Glutamatergic neuron (in vitro differentiated cells): ENCODE data around the gene LORICRIN. TPM values are rescaled to one million over a fixed set of nuclear protein-coding genes. Genes with fewer than 3 reads are reported as not detected.

ENCODE experiments used
- DNase-seq: peaks from one replicate; pipeline ENCODE4 v3.0.0; 2022
- H3K27ac Mint-ChIP-seq: one replicate; pipeline ENCODE4 v1.8.0; 2020; ENCODE audit warnings: mild to moderate bottlenecking, mixed read lengths, inconsistent platforms; ENCODE audit not compliant: unreplicated experiment
- H3K27me3 Mint-ChIP-seq: one replicate; pipeline ENCODE4 v1.8.0; 2020; ENCODE audit warnings: mild to moderate bottlenecking, moderate library complexity, mixed read lengths, inconsistent platforms; ENCODE audit not compliant: unreplicated experiment
- H3K36me3 Mint-ChIP-seq: one replicate; pipeline ENCODE4 v1.8.0; 2020; ENCODE audit warnings: mild to moderate bottlenecking, mixed read lengths, inconsistent platforms; ENCODE audit not compliant: unreplicated experiment
- H3K4me1 Mint-ChIP-seq: one replicate; pipeline ENCODE4 v1.8.0; 2020; ENCODE audit warnings: mild to moderate bottlenecking, low read depth, mixed read lengths, inconsistent platforms; ENCODE audit not compliant: unreplicated experiment
- H3K4me3 Mint-ChIP-seq: one replicate; pipeline ENCODE4 v1.8.0; 2020; ENCODE audit warnings: mild to moderate bottlenecking, mixed read lengths, inconsistent platforms; ENCODE audit not compliant: unreplicated experiment
- H3K9me3 Mint-ChIP-seq: one replicate; pipeline ENCODE4 v1.8.0; 2020; ENCODE audit warnings: mild to moderate bottlenecking, moderate library complexity, mixed read lengths, inconsistent platforms; ENCODE audit not compliant: unreplicated experiment
- long read RNA-seq: library from polyadenylated mRNA; unstranded; transcript quantifications from one replicate; pipeline ENCODE4 v2.0.0, GENCODE V29; 2020; ENCODE audit not compliant: unreplicated experiment
- total RNA-seq: library from RNA; stranded (reverse); fragmentation: NEBNext Ultra II Directional; extraction: Animal tissue kit (Norgen Biotek cat#: 25700); gene quantifications from one replicate; pipeline ENCODE4 v1.2.1, GENCODE V29; 2021; ENCODE audit not compliant: unreplicated experiment
- TF ChIP-seq, protein P1 (sequence below): fragments of 200-600 bp; sonication (generic); IDR thresholded peaks from one replicate; pipeline ENCODE4 v1.5.0; 2021; ENCODE audit not compliant: partially characterized antibody, unreplicated experiment

The LORICRIN gene, protein sequence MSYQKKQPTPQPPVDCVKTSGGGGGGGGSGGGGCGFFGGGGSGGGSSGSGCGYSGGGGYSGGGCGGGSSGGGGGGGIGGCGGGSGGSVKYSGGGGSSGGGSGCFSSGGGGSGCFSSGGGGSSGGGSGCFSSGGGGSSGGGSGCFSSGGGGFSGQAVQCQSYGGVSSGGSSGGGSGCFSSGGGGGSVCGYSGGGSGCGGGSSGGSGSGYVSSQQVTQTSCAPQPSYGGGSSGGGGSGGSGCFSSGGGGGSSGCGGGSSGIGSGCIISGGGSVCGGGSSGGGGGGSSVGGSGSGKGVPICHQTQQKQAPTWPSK
- not detected for total RNA-seq
- long read RNA-seq: 0 reads

DNA sequence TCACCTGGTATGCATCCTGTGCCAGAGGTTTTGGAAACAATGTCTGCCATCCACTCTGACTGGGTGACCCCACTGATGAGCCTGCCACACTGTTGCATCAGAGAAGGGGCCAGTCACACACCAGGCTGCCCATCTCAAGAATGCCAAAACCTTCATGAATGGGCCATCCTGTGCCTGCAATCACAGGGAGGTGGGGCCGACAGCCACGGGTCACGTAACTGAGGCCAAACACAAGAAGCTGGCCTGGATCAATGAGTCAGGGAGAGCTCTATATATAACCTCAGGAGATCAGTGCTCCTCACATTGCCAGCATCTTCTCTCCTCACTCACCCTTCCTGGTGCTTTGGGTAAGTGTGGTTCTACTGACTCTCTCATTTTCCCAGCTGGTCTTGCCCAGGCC lies at the start of gene LORICRIN:
Gene LORICRIN (plus strand): TSS at position 301 of the 400 bp plus-strand sequence. CDS start 1,263 bp downstream, outside the sequence.
- Mint-ChIP-seq H3K27me3 (peaks cover 20% of the 10 kb centered on the region), H3K36me3 (peaks cover 5% of the 10 kb centered on the region), H3K27ac (peak within 1 kb of the TSS; percentile 18), H3K4me1 (peaks cover 9% of the 10 kb centered on the region), H3K9me3 (peaks cover 12% of the 10 kb centered on the region), H3K4me3 (peak within 1 kb of the TSS; percentile 86)
- TF ChIP-seq, protein P1, sequence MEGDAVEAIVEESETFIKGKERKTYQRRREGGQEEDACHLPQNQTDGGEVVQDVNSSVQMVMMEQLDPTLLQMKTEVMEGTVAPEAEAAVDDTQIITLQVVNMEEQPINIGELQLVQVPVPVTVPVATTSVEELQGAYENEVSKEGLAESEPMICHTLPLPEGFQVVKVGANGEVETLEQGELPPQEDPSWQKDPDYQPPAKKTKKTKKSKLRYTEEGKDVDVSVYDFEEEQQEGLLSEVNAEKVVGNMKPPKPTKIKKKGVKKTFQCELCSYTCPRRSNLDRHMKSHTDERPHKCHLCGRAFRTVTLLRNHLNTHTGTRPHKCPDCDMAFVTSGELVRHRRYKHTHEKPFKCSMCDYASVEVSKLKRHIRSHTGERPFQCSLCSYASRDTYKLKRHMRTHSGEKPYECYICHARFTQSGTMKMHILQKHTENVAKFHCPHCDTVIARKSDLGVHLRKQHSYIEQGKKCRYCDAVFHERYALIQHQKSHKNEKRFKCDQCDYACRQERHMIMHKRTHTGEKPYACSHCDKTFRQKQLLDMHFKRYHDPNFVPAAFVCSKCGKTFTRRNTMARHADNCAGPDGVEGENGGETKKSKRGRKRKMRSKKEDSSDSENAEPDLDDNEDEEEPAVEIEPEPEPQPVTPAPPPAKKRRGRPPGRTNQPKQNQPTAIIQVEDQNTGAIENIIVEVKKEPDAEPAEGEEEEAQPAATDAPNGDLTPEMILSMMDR: no peak
- no peak for DNase-seq

DNA sequence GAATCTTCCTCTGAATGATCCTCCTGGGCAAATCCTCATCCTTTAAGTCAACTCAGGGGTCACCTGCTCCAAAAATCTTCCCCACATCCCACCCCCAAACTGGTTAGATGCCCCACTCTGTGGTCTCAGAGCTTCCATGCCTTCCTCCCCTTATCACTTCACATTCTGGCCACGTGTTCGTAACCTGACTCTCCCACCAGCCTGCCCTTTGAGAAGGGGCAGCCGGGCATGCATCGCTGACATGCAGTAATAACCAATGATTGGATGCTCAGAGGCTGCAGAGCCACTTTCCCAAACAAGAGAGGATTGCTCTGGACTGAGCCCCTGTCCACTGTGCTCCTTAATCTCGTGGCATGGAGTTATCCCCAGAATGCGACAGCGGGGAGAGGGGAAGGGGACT lies 49.3 kb upstream of the LORICRIN start:
- no peak for DNase-seq
- no peak overlapping the region for H3K27ac Mint-ChIP-seq
- H3K27me3 Mint-ChIP-seq: peaks cover 4% of the 10 kb centered on the region
- no peaks in the 10 kb centered on the region for H3K9me3 Mint-ChIP-seq
- no peaks in the 10 kb centered on the region for H3K4me1 Mint-ChIP-seq
- no peaks in the 10 kb centered on the region for H3K36me3 Mint-ChIP-seq
- H3K4me3 Mint-ChIP-seq: no peak overlapping the region
- TF ChIP-seq, protein P1: no peak

DNA sequence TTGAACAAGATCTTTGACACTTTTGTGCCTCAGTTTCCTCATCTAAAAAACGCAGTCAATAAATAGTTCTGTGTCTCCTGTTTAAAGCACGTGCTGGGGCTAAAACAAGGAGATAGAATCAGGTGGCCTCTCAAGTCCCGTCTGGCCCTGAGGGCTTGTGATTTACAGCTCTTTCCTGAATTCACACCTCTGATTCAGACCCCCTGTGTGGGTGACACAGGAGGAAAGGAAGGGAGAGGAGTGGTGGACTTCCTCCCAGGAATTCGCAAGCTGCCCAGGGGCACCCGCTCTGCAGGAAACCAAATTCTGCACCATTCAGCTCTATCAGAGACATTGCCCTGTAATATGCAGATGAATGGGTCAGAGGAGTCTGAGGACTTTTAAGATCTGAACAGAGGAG lies 47.3 kb upstream of the LORICRIN start:
- TF ChIP-seq, protein P1: no peak
- H3K9me3 Mint-ChIP-seq: no peaks in the 10 kb centered on the region
- H3K4me3 Mint-ChIP-seq: no peak overlapping the region
- no peaks in the 10 kb centered on the region for H3K4me1 Mint-ChIP-seq
- no peak overlapping the region for H3K27ac Mint-ChIP-seq
- H3K36me3 Mint-ChIP-seq: no peaks in the 10 kb centered on the region
- DNase-seq: no peak
- peaks cover 6% of the 10 kb centered on the region for H3K27me3 Mint-ChIP-seq

DNA sequence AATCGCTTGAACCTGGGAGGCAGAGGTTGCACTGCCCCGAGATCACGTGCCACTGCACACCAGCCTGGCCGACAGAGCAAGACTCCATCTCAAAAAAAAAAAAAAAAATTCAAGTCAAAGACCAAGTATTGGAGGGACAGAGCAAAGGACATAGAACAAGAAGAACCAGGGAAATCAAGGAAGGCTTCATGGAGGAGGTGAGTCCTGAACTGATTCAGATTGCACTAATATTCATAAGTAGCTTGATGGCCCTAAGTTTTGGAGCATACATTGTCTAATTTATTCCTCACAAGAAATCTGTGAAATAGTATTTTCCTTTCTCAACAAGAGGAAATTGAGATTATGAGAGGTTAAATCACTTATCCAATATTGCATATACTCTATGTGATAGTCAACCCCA lies 46.0 kb upstream of the LORICRIN start:
- no peak for DNase-seq
- TF ChIP-seq, protein P1: no peak
- H3K36me3 Mint-ChIP-seq: no peaks in the 10 kb centered on the region
- H3K27ac Mint-ChIP-seq: no peak overlapping the region
- no peaks in the 10 kb centered on the region for H3K4me1 Mint-ChIP-seq
- H3K27me3 Mint-ChIP-seq: peaks cover 6% of the 10 kb centered on the region
- H3K9me3 Mint-ChIP-seq: no peaks in the 10 kb centered on the region
- no peak overlapping the region for H3K4me3 Mint-ChIP-seq

DNA sequence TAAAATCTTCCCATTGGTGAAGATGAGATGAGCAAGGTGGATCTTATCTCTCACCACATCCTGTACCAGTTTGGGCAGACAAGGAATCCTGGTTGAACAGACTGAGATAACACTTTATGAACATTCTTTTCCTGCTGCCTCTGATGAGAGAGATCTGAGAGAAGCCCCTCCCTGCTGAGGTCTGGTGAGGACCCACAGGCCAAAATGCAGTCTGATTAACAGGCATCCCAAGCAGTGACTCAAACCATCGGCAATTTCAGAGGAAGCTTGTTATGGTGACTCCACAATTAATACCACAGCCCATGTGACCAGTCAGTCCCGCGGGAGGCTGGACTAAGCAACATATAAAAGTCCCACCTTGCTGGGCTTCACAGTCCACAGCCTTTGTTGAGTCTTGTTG lies 42.3 kb upstream of the LORICRIN start, which contains the start of gene PRR9:
Gene PRR9 (plus strand): TSS at position 373 of the 400 bp plus-strand sequence. CDS start 561 bp downstream, outside the sequence.
- H3K27ac Mint-ChIP-seq: no peak within 1 kb of the TSS
- peaks cover 16% of the 10 kb centered on the region for H3K27me3 Mint-ChIP-seq
- H3K36me3 Mint-ChIP-seq: no peaks in the 10 kb centered on the region
- no peaks in the 10 kb centered on the region for H3K4me1 Mint-ChIP-seq
- H3K4me3 Mint-ChIP-seq: no peak within 1 kb of the TSS
- peaks cover 5% of the 10 kb centered on the region for H3K9me3 Mint-ChIP-seq
- TF ChIP-seq, protein P1: no peak
- DNase-seq: no peak
